Tibial artery (tissue), 4 donors: ENCODE measurements around the gene CASS4.

Experiments
- DNase-seq, 2 donors: peaks; one replicate each; pipeline ENCODE4 v3.0.0-alpha.2; 2019
- H3K27ac ChIP-seq, 2 donors: fragments of 200-600 bp; sonication (generic) in 1 of 2; 1 replicate in 1 of 2; 2 replicates in 1 of 2; pipeline ENCODE4 v1.5.1; 2018 to 2019; ENCODE audit warnings: mild to moderate bottlenecking in 1 of 2
- H3K27me3 ChIP-seq, 2 donors: fragments of 200-600 bp; sonication (generic) in 1 of 2; one replicate each; pipeline versions ENCODE4 v1.5.1 to v1.6.0; 2016 to 2019
- H3K36me3 ChIP-seq, 3 donors: fragments of 200-600 bp; sonication (generic) in 2 of 3; one replicate each; pipeline ENCODE4 v1.5.1; 2016 to 2019; ENCODE audit warnings: mild to moderate bottlenecking in 2 of 3
- H3K4me1 ChIP-seq, 4 donors: fragments of 200-600 bp; sonication (generic) in 2 of 4; 1 replicate in 3 of 4; 2 replicates in 1 of 4; pipeline ENCODE4 v1.5.1; 2016 to 2019
- H3K4me3 ChIP-seq, 2 donors: fragments of 200-600 bp; sonication (generic) in 1 of 2; 1 replicate in 1 of 2; 2 replicates in 1 of 2; pipeline ENCODE4 v1.5.1; 2018 to 2019; ENCODE audit warnings: mild to moderate bottlenecking in 2 of 2
- H3K9me3 ChIP-seq, 3 donors: fragments of 200-600 bp; sonication (generic) in 1 of 3; one replicate each; pipeline ENCODE4 v1.5.1; 2016 to 2019
- CTCF ChIP-seq, 2 experiments: fragments of 200-600 bp in 1 of 2; fragments of 450-650 bp in 1 of 2; IDR thresholded peaks; one replicate each; pipeline ENCODE4 v1.5.1; 2017 to 2019; ENCODE audit warnings: antibody characterized with exemption in 2 of 2, mild to moderate bottlenecking in 1 of 2, moderate library complexity in 1 of 2
- intact Hi-C: fragments of 100-400 bp; cut with DNase I; formaldehyde crosslinking; loops from one replicate; pipeline ENCODE4 v1.15.0; 2023; ENCODE audit warnings: low total_unique reads

Gene CASS4

GRCh38 chr20:56429502-56429901 is 17.4 kb downstream of the CASS4 start:
- peak in 1 of 2 donors; percentile 15 for DNase-seq
- TF ChIP-seq CTCF (IDR thresholded peaks at IDR 0.05) = no peak
- Histone ChIP-seq H3K4me1 (no peaks in the 10 kb centered on the region), H3K27ac (no peak overlapping the region), H3K4me3 (no peak overlapping the region), H3K27me3 (no peaks in the 10 kb centered on the region), H3K9me3 (no peaks in the 10 kb centered on the region), H3K36me3 (no peaks in the 10 kb centered on the region)
- intact Hi-C loops = no loop called here

- peak in 1 of 2 donors; percentile 16 for DNase-seq
- no peaks in the 10 kb centered on the region for H3K9me3 ChIP-seq
- no peaks in the 10 kb centered on the region for H3K27me3 ChIP-seq
- no peak overlapping the region for H3K27ac ChIP-seq
- no peaks in the 10 kb centered on the region for H3K4me1 ChIP-seq
- H3K36me3 ChIP-seq = no peaks in the 10 kb centered on the region
- intact Hi-C loops = no loop called here
- TF ChIP-seq CTCF (IDR thresholded peaks at IDR 0.05) = no peak
- no peak overlapping the region for H3K4me3 ChIP-seq
Measured at GRCh38 chr20:56429941-56430340, 17.9 kb downstream of the CASS4 start.

GRCh38 chr20:56430461-56430860 is 18.4 kb downstream of the CASS4 start:
- DNase-seq = peak in 1 of 2 donors; percentile 64
- H3K27me3 ChIP-seq = no peaks in the 10 kb centered on the region
- intact Hi-C loops = no loop called here
- no peaks in the 10 kb centered on the region for H3K36me3 ChIP-seq
- H3K27ac ChIP-seq = no peak overlapping the region
- no peaks in the 10 kb centered on the region for H3K9me3 ChIP-seq
- H3K4me1 ChIP-seq = no peaks in the 10 kb centered on the region
- no peak for TF ChIP-seq CTCF (IDR thresholded peaks at IDR 0.05)
- H3K4me3 ChIP-seq = no peak overlapping the region

- H3K9me3 ChIP-seq = no peaks in the 10 kb centered on the region
- no peak overlapping the region for H3K27ac ChIP-seq
- H3K4me3 ChIP-seq = no peak overlapping the region
- no peak for TF ChIP-seq CTCF (IDR thresholded peaks at IDR 0.05)
- H3K36me3 ChIP-seq = no peaks in the 10 kb centered on the region
- no peaks in the 10 kb centered on the region for H3K4me1 ChIP-seq
- intact Hi-C loops = no loop called here
- H3K27me3 ChIP-seq = no peaks in the 10 kb centered on the region
- no peak for DNase-seq
Measured at GRCh38 chr20:56430957-56431356, 18.9 kb downstream of the CASS4 start.

GRCh38 chr20:56431471-56431870 is 19.4 kb downstream of the CASS4 start:
- no peak for DNase-seq
- Histone ChIP-seq H3K4me3 (no peak overlapping the region), H3K36me3 (no peaks in the 10 kb centered on the region), H3K27me3 (no peaks in the 10 kb centered on the region), H3K4me1 (no peaks in the 10 kb centered on the region), H3K9me3 (no peaks in the 10 kb centered on the region), H3K27ac (no peak overlapping the region)
- TF ChIP-seq CTCF (IDR thresholded peaks at IDR 0.05) = no peak
- intact Hi-C loops = no loop called here

GRCh38 chr20:56433221-56433879 is 21.3 kb downstream of the CASS4 start:
- no peak overlapping the region for H3K4me3 ChIP-seq
- DNase-seq = peak in 1 of 2 donors; percentile 24
- no peaks in the 10 kb centered on the region for H3K4me1 ChIP-seq
- intact Hi-C loops = no loop called here
- H3K36me3 ChIP-seq = no peaks in the 10 kb centered on the region
- H3K27ac ChIP-seq = no peak overlapping the region
- no peaks in the 10 kb centered on the region for H3K27me3 ChIP-seq
- H3K9me3 ChIP-seq = no peaks in the 10 kb centered on the region
- TF ChIP-seq CTCF (IDR thresholded peaks at IDR 0.05) = no peak
